Stomach (tissue), 4 donors: ENCODE results near the gene P3R3URF.

Source experiments
- EP300 ChIP-seq: sonication (generic); formaldehyde crosslinking; IDR thresholded peaks from one replicate; pipeline ENCODE4 v1.6.1; 2017; ENCODE audit warnings: antibody characterized with exemption
- POLR2A ChIP-seq, 4 donors: fragments of 450-650 bp; IDR thresholded peaks; one replicate each; pipeline ENCODE4 v1.6.1; 2016; ENCODE audit warnings: antibody characterized with exemption in 4 of 4, control low read depth in 2 of 4, mild to moderate bottlenecking in 1 of 4, moderate library complexity in 1 of 4
- POLR2AphosphoS5 ChIP-seq, 3 donors: sonication (generic); formaldehyde crosslinking; IDR thresholded peaks; one replicate each; pipeline ENCODE4 v1.6.1; 2016; ENCODE audit warnings: antibody characterized with exemption in 3 of 3
- TF ChIP-seq, protein P1 (sequence below), 7 experiments: fragments of 450-650 bp in 4 of 7; fragments of 200-600 bp in 3 of 7; sonication (generic) in 3 of 7; IDR thresholded peaks; one replicate each; pipeline ENCODE4 v1.5.1; 2016 to 2019; ENCODE audit warnings: antibody characterized with exemption in 7 of 7, control low read depth in 2 of 7, mild to moderate bottlenecking in 1 of 7

DNA sequence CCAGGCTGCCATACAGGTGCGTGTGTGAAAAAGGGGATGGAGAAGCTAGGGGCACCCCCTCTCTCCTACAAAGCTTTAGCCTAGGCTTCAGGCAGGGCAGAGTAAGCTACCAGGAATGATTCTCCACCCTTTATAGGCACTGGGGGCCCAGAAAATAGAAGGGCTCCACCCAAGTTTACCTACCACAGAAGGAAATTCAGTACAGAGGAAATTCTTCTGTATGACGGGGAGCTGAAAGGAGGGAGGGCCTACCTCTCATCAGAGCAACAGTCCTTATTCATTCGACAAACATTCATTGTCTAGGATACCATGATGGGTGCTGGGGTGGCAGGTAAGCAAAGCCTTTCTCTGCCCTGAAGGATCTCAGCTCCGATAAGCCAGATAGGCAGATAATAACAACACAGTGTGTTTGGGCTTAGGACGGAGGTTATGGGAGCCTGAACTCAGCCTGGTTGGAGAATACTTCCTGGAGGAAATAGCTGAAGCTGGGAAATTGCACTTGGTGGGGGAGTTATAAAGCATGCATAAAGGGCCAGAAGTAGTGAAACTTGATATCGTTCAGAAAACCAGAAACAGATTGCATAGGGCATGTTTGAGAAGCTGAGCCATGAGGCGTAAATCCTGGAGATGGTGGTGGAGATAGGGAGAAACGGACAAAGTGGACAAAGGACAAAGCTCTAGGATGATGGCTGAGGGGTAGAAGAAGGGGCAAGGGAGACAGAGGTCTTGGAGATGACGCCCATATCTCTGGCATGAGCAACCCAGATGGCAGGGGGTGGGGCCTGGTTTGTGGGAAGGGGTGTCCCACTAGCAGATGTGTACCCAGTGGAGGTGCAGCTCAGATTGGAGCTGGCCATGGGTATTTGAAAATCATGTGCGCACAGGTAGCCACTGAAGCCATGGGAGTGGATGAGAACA lies 5.3 kb upstream of the P3R3URF start:
- TF ChIP-seq POLR2AphosphoS5 (IDR thresholded peaks at IDR 0.05) (peak in 2 of 3 donors; percentile 41 to 43), POLR2A (IDR thresholded peaks at IDR 0.05) (no peak), EP300 (no peak)
- TF ChIP-seq, protein P1, sequence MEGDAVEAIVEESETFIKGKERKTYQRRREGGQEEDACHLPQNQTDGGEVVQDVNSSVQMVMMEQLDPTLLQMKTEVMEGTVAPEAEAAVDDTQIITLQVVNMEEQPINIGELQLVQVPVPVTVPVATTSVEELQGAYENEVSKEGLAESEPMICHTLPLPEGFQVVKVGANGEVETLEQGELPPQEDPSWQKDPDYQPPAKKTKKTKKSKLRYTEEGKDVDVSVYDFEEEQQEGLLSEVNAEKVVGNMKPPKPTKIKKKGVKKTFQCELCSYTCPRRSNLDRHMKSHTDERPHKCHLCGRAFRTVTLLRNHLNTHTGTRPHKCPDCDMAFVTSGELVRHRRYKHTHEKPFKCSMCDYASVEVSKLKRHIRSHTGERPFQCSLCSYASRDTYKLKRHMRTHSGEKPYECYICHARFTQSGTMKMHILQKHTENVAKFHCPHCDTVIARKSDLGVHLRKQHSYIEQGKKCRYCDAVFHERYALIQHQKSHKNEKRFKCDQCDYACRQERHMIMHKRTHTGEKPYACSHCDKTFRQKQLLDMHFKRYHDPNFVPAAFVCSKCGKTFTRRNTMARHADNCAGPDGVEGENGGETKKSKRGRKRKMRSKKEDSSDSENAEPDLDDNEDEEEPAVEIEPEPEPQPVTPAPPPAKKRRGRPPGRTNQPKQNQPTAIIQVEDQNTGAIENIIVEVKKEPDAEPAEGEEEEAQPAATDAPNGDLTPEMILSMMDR (IDR thresholded peaks at IDR 0.05), result peak in 1 of 7 experiments; percentile 12
